Measurements from ENCODE around the gene GREM2. TPM values are rescaled to one million over a fixed set of nuclear protein-coding genes. Genes with fewer than 3 reads are reported as not detected.

GREM2 gene
- total and polyA plus RNA-seq, 10 of the 15 experiments (the other 5 are each of a cell fraction or from before 2014, with no cell fraction given): not detected

DNA sequence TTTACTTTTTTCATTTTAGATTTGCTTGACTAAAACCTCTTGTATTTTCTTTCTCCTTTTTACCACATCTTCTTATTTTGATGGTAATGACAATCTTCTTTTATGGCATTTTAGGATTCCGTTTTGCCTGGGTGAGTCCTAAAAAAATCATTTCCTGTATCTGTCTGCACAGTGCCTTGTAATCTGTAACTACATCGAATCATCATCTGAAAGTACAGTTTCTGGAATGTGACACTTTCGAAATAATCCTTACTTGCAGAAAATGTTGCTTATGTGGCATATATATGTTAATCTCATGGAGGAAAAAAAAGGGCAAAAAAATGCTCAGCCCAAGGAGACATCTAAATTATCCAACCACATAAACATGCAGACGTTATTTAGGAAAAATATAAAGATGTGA is 29.0 kb downstream of the GREM2 start (continued):
- TF ChIP-seq HDAC6 (IDR thresholded peaks at IDR 0.05; ENCODE audit: unreplicated experiment): no peak
- no peak for TF ChIP-seq NFIC (IDR thresholded peaks at IDR 0.05; ENCODE audit: low read depth, low read length)
- TF ChIP-seq, protein P1, sequence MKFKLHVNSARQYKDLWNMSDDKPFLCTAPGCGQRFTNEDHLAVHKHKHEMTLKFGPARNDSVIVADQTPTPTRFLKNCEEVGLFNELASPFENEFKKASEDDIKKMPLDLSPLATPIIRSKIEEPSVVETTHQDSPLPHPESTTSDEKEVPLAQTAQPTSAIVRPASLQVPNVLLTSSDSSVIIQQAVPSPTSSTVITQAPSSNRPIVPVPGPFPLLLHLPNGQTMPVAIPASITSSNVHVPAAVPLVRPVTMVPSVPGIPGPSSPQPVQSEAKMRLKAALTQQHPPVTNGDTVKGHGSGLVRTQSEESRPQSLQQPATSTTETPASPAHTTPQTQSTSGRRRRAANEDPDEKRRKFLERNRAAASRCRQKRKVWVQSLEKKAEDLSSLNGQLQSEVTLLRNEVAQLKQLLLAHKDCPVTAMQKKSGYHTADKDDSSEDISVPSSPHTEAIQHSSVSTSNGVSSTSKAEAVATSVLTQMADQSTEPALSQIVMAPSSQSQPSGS (IDR thresholded peaks at IDR 0.05; ENCODE audit: low read length): no peak
- TF ChIP-seq BMI1 (IDR thresholded peaks at IDR 0.05; ENCODE audit: borderline replicate concordance): no peak
- no peak for TF ChIP-seq KDM1A (IDR thresholded peaks at IDR 0.05; ENCODE audit: borderline replicate concordance)
- TF ChIP-seq BHLHE40 (IDR thresholded peaks at IDR 0.05; ENCODE audit: borderline replicate concordance in 1 of 2, low read depth in 2 of 2, low read length in 1 of 2): no peak
- TF ChIP-seq SIX5 (IDR thresholded peaks at IDR 0.05; ENCODE audit: low read depth, low read length, severe bottlenecking): no peak
- no peak for TF ChIP-seq FOXM1 (IDR thresholded peaks at IDR 0.05; ENCODE audit: low read depth, low read length)
- TF ChIP-seq SUZ12 (IDR thresholded peaks at IDR 0.05; ENCODE audit: unreplicated experiment): no peak
- no peak for TF ChIP-seq ASH2L (IDR thresholded peaks at IDR 0.05; ENCODE audit: borderline replicate concordance, low read depth)

DNA sequence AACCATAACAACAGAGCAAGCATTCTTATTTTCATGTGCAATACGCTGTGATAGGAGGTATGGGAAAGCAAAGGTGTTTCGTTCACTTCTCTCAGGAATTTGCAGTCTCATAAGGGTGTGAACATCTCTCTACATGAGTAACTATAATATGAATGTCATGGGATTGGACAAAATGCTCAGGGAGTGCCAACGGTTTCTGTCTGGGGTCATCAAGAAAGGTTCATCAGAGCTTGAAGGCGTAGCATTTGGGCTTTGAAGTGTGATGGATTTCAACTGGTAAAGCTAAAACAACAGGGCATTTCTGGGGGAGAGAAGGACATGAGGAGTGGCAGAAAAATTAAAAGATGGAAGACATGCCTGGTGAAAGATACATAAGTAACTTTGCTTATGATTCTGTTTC is 32.4 kb downstream of the GREM2 start:
- no peak overlapping the region for H2AFZ ChIP-seq (ENCODE audit: control insufficient read depth, low read depth, low read length)
- intact Hi-C loops (cut with micrococcal nuclease; ENCODE audit: unreplicated experiment) (no loop called here), in situ Hi-C loops (cut with MboI) (no loop called here)
- H3K4me3 ChIP-seq: no peak overlapping the region
- ChIA-PET POLR2A (no interaction called here), SMC1A (ENCODE audit: uncharacterized antibody, unreplicated experiment) (no interaction called here), RAD21 (ENCODE audit: unreplicated experiment) (no interaction called here), CTCF (no interaction called here)
- FAIRE-seq: no peak
- no peaks in the 10 kb centered on the region for H3K36me3 ChIP-seq (ENCODE audit: control insufficient read depth in 2 of 2, insufficient read depth in 2 of 2, low read length in 1 of 2)
- H3K4me2 ChIP-seq (ENCODE audit: control insufficient read depth, insufficient read depth): no peak overlapping the region
- BruUV-seq (replicated peaks): no TSS peak
- no peak for ATAC-seq
- H4K20me1 ChIP-seq (ENCODE audit: control insufficient read depth, insufficient read depth): no peaks in the 10 kb centered on the region
- H3K79me2 ChIP-seq (ENCODE audit: control insufficient read depth, insufficient read depth, low read length): no peaks in the 10 kb centered on the region
- no peak for DNase-seq (ENCODE audit: low read depth, low spot score)
- no peak overlapping the region for H3K27ac ChIP-seq (ENCODE audit: control insufficient read depth, insufficient read depth)
- H3K9ac ChIP-seq (ENCODE audit: control insufficient read depth, insufficient read depth, low read length): no peak overlapping the region
- no peaks in the 10 kb centered on the region; the same call in 2 of the 3 replicates for H3K9me3 ChIP-seq (replicated peaks; ENCODE audit: control insufficient read depth, insufficient read depth, low read length)
- no peaks in the 10 kb centered on the region for H3K27me3 ChIP-seq (replicated peaks in 1 of 2; ENCODE audit: control insufficient read depth in 2 of 2, insufficient read depth in 2 of 2, low read length in 1 of 2)
- no peak for TF ChIP-seq ZNF217 (IDR thresholded peaks at IDR 0.05)
- TF ChIP-seq CREB1 (IDR thresholded peaks at IDR 0.05; ENCODE audit: low read depth): no peak
- no peak for TF ChIP-seq PAX5 (IDR thresholded peaks at IDR 0.05; ENCODE audit: borderline replicate concordance, low read depth, low read length)
- no peak for TF ChIP-seq JUND (IDR thresholded peaks at IDR 0.05; ENCODE audit: low read depth, low read length)
- WGBS (ENCODE audit: insufficient coverage, insufficient replicate concordance, low lambda C conversion rate, missing lambda C conversion rate): 40% methylated on average over 4 of the region's 4 CpGs
- H3K4me1 ChIP-seq (ENCODE audit: control insufficient read depth, insufficient read depth, low read length): no peaks in the 10 kb centered on the region

All from GM12878 (cell line).